GM20431 (cell line): ENCODE data around the gene ARF1.
"Not testable (repeated sequence)": the region's sequence is repeated elsewhere in the genome, so short reads cannot be mapped to it uniquely, and the experiment has no call there.

Source experiments
- in situ Hi-C: fragments of 300-500 bp; cut with MseI, MboI; formaldehyde crosslinking; loops from one replicate; pipeline ENCODE4 v1.15.0; 2020; ENCODE audit warnings: low sequenced_read_pairs; ENCODE audit not compliant: unreplicated experiment

Gene ARF1

GRCh38 chr1:228110556-228110955, 28.0 kb downstream of the ARF1 start:
- in situ Hi-C loops: no loop called here

- in situ Hi-C loops: not testable (repeated sequence)
Observed at GRCh38 chr1:228111315-228111714, 28.8 kb downstream of the ARF1 start.

- in situ Hi-C loops: no loop called here
Observed at GRCh38 chr1:228112167-228112566, 29.7 kb downstream of the ARF1 start.

GRCh38 chr1:228112617-228113016, 30.1 kb downstream of the ARF1 start:
- in situ Hi-C loops: no loop called here

DNA sequence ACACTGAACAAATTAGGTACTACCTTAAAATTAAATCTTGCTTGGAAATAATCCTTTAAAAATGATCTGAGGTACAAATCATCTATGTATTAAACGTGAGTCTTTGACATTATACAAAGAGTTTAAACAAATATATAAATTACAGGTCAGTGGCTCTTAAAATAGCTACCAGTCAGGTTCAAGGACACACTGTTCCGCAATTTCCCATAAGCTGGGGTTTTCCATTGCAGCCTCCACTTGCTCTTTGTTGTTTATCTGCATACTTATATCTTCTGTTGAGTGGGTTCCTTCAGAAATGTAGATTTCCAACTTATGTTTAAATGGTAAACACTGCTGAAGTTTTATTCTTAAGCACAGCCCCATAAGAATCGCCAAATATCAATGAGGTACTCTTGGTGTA, 32.3 kb downstream of the ARF1 start:
- in situ Hi-C loops: no loop called here

- in situ Hi-C loops: no loop called here
Observed at GRCh38 chr1:228117335-228117734, 34.8 kb downstream of the ARF1 start.

DNA sequence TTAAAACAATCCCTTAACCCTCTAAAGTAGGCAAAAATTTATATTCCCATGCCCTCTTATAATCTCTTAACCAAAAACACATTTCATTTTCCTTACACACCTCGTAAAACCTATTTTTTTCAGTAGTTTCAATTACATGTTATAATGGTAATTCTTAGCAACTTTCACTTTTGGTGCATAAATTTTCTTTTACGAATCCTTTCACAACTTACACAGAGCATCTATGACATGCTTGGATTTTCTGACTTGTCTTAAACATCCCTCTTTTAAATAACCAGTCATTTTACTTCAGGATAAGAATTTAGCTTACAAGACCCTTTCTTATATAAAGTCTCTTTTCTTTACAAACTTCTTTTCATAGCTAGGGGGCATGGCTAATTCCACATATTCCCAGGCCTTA, 35.5 kb downstream of the ARF1 start:
- in situ Hi-C loops: no loop called here

DNA sequence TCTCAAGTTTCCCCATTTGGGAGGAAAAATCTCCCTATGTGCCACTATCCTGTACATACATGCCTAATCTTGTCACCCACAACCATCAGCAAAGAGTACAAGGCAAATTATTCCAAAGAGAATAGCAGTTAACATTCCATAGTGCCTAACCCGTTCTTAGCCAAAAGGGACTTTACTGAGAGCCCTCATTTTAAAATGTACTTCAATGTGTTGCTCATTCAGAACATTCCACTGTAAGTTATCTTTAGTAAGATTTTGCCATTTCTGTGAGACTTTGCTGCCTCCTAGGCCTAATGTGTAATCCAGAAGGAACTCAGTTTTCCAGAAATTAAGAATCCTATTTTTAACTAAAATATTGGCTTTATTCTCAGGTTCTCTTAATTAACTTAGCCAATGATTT, 37.8 kb downstream of the ARF1 start:
- in situ Hi-C loops: no loop called here

DNA sequence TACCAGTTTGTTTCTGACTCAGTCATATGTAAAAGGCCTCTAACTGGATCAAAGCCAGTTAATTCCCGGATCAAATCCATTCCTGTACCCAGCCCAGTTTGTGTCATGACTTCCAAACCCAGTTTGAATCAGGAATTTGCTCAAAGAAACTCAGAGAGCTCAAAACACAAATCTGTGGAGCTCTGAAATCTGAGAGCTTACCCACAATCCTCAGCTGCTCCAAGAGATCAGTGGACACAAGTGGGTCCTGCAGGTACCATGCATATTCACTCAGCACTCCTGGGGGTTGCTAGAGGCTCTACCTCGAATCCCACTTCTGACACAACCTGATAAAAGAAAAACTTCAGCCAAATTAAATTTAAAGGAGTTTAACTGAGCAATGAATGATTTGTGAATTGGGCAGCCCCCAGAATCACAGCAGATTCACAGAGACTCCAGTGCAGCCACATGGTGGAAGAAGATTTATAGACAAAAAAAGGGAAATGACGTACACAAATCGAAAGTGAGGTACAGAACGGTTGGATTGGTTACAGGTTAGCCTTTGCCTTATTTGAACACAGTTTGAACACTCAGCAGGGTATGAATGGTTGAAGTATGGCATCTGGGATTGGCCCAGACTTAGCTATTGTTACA, 38.5 kb downstream of the ARF1 start:
- in situ Hi-C loops: no loop called here

- in situ Hi-C loops: no loop called here
Observed at GRCh38 chr1:228122921-228123441, 40.5 kb downstream of the ARF1 start.

- in situ Hi-C loops: no loop called here
Observed at GRCh38 chr1:228123505-228123904, 41.0 kb downstream of the ARF1 start.

DNA sequence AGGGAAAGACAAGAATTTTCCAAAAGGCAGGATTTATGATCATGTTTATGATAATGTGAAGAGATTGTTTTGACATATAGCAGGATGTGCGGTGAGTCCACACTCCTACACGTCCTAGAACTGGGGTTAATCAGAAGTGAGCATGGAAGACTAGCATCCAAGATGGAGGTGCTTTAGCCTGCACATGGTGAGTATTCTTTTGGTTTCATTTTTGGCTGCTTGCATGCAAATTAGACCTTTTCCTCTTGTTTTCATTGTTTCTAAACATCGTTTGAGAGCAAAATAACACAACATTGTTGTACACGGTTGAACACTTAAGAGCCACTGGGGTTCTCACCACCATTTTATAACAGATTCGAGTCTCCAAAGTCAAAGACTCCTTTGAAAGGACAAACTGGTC, 42.7 kb downstream of the ARF1 start:
- in situ Hi-C loops: no loop called here

DNA sequence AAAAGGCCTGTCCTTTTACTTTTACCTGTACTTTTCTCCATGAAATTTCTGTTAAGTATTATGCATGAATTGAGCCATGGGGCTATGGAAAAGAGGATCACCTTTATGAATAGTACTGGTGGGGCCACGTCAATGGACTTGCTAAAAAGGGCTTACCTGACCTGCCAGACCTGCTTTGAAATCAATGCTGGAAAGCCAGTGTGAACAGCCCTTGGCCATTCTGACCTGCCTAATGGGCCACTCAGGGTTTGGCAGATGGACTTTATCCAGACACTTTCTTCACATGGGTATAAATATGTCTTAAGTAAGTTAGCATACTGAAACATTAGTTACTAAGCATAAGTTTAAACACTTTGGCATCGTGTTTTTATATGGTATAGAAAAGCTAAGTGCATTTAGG, 49.3 kb downstream of the ARF1 start:
- in situ Hi-C loops: no loop called here

DNA sequence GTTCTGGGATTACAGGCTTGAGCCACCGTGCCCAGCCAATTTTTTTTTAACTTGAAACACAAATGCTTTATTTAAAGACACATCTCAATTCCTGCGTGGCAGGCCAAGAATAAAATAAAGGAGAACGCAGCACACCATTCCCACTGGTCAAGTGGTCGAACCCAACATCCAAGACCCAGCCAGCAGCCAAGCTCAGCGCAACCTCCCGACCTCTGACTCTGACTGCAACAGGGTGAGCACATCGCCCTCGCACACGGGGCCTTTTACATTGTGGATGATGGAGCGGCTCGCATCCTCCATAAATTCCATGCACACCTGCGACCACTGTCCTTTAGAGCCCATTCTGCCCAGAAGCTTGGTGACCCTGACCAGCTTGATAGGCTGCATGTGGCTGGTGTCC, 52.1 kb downstream of the ARF1 start:
- in situ Hi-C loops: no loop called here

DNA sequence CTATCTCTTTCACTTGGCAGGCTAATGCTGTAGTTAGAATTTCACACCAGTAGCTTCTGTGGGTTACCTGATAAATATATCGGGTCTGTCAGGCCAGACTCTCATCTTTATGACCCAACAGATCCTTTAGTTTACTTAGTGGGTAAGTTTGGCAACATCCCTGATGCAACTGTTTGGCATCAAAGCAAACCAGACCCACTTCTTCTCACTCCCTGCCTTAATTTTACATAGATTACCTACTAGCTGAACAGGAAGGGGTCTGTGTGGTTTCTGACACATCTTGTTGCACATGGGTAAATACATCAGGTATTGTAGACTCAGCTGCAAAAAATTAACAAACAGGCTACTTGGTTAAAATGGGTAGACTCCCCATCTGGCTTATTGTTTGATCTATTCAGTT, 54.4 kb downstream of the ARF1 start:
- in situ Hi-C loops: no loop called here

- in situ Hi-C loops: no loop called here
Observed at GRCh38 chr1:228139406-228139930, 57.0 kb downstream of the ARF1 start.

- in situ Hi-C loops: no loop called here
Observed at GRCh38 chr1:228139931-228140723, 57.6 kb downstream of the ARF1 start, which contains the start of gene GUK1. TSS of gene GUK1 (plus strand) at chr1:228140279. CDS start at chr1:228140303, 24 bp downstream.

DNA sequence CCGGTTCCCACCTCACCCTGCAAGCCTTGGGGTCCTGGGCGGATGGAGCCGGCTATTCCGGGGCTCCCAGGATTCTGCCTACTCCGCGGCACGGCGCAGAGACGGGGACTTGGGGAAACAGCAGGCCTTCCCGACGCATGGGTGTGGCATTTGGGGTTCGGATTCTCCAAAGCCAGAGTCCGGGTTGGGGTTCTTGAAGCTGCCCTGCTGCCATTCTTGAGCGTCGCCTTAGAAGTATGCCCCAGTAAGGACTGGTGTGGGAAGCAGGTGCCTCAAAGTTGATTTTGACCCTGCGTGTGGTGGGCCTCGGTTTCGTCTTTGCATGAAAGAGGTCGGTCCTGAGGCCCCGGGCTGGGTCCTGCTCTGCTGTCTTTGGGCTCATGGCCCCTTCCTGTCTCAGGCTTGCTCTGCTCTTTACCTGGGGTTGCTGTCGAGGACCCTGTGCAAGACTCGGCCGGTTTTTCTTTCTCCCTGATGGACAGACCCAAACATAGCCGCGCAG, 58.3 kb downstream of the ARF1 start:
- in situ Hi-C loops: no loop called here

DNA sequence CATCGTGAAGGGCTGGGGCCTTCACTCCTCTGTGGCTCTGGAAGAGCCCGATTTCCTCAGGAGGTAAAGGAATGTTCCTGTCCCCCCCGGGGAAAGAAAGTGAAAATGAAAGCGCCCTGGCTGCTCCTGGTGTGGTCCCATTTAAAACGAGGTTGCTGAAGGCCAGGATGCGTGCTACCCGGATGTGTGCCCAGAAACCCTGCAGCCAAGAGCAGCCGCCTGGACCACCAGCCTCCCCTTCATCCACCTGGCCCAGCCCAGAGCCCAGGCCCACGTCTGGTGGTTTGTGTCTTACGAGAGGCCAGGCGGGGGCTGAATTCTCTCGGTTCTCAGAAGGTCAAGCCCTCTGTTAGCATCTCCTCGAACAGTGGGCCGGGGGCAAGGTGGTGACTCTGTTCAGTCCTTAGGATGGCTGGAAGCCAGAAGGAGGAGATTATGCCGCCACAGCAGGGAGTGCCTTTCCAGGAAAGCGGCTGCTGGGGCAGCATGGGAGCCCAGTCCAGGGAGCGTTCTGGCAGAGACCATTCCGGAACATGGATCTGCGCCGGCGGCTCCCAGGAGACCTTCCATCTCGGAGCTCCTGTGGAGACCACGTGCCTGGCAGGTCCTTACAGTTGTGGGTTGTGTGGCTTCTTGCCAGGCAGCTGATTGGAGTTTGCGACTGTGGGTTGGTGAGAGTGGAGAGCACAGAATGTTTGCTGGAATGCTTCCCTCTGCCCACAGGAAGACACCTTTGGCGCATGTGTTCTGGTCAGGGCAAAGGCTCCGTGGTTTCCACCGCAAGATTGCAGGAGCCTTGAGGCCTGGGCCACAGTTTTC, 58.9 kb downstream of the ARF1 start:
- in situ Hi-C loops: no loop called here

- in situ Hi-C loops: no loop called here
Observed at GRCh38 chr1:228142155-228142691, 59.7 kb downstream of the ARF1 start.
